GM12878 (cell line): Measurements from ENCODE around the gene XPNPEP3. TPM values are rescaled to one million over a fixed set of nuclear protein-coding genes. Genes with fewer than 3 reads are reported as not detected.

Experiments used
- ATAC-seq: fragments of 200-7000 bp; cut with Tn5 transposase; 3 replicates; pipeline ENCODE4 v1.9.1; 2020; ENCODE audit warnings: mild to moderate bottlenecking, moderate library complexity
- BruUV-seq: library from RNA; stranded (reverse); fragments of 400-500 nt; replicated peaks from 2 replicates; lab custom pipeline; 2021; lab: Mats Ljungman, UMichigan
- CTCF ChIA-PET: fragments of 300-600 bp; sonication (Branson Sonifier 250); formaldehyde crosslinking; extraction: SDS; loops from one replicate; lab custom pipeline; 2021; ENCODE audit warnings: inconsistent platforms; lab: Yijun Ruan, JAX
- POLR2A ChIA-PET: fragments of 350-600 bp; formaldehyde crosslinking; extraction: SDS; loops from one replicate; lab custom pipeline; 2021; ENCODE audit warnings: inconsistent platforms; lab: Charles Lee
- RAD21 ChIA-PET: fragments of 300-600 bp; sonication (Branson Sonifier 250); formaldehyde crosslinking; loops from one replicate; lab custom pipeline; 2023; ENCODE audit warnings: antibody characterized with exemption; ENCODE audit not compliant: unreplicated experiment; lab: Charles Lee
- SMC1A ChIA-PET: fragments of 300-600 bp; sonication (Branson Sonifier 250); formaldehyde crosslinking; loops from one replicate; lab custom pipeline; 2023; ENCODE audit not compliant: unreplicated experiment, uncharacterized antibody; lab: Charles Lee
- DNase-seq: peaks from one replicate; pipeline ENCODE4 v3.0.0-alpha.2; 2011; ENCODE audit warnings: low read depth, low spot score
- FAIRE-seq: peaks from 3 replicates; lab custom pipeline; 2011; peaks lifted over from hg19 to GRCh38; lab: Jason Lieb, UNC
- H2AFZ ChIP-seq: 2 replicates; pipeline ENCODE4 v1.6.0; 2011; ENCODE audit warnings: low read depth, low read length, control low read depth; ENCODE audit not compliant: control insufficient read depth
- H3K27ac ChIP-seq: 2 replicates; pipeline ENCODE4 v1.5.1; 2011; ENCODE audit warnings: control low read depth; ENCODE audit not compliant: control insufficient read depth, insufficient read depth
- H3K27me3 ChIP-seq, 2 experiments: replicated peaks in 1 of 2; 2 replicates each; pipeline versions ENCODE4 v1.6.0 to v1.6.1; 2011; ENCODE audit warnings: low read length in 1 of 2; ENCODE audit not compliant: control insufficient read depth in 2 of 2, insufficient read depth in 2 of 2
- H3K36me3 ChIP-seq, 2 experiments: 2 replicates each; pipeline ENCODE4 v1.5.1; 2011; ENCODE audit warnings: low read length in 1 of 2; ENCODE audit not compliant: control insufficient read depth in 2 of 2, insufficient read depth in 2 of 2
- H3K4me1 ChIP-seq: 2 replicates; pipeline ENCODE4 v1.6.1; 2011; ENCODE audit warnings: mild to moderate bottlenecking, low read length, moderate library complexity, mixed read lengths; ENCODE audit not compliant: control insufficient read depth, insufficient read depth
- H3K4me2 ChIP-seq: 2 replicates; pipeline ENCODE4 v1.6.0; 2011; ENCODE audit warnings: control low read depth; ENCODE audit not compliant: control insufficient read depth, insufficient read depth
- H3K4me3 ChIP-seq: fragments of 200-600 bp; sonication (generic); 2 replicates; pipeline ENCODE4 v1.5.1; 2016
- H3K79me2 ChIP-seq: 2 replicates; pipeline ENCODE4 v1.6.0; 2011; ENCODE audit warnings: low read length; ENCODE audit not compliant: control insufficient read depth, insufficient read depth
- H3K9ac ChIP-seq: 2 replicates; pipeline ENCODE4 v1.8.0; 2011; ENCODE audit warnings: low read length, control low read depth, mixed read lengths; ENCODE audit not compliant: control insufficient read depth, insufficient read depth
- H3K9me3 ChIP-seq: replicated peaks from 3 replicates; pipeline ENCODE4 v1.5.1; 2011; ENCODE audit warnings: mild to moderate bottlenecking, low read length; ENCODE audit not compliant: control insufficient read depth, insufficient read depth
- H4K20me1 ChIP-seq: 2 replicates; pipeline ENCODE4 v1.6.0; 2011; ENCODE audit not compliant: control insufficient read depth, insufficient read depth
- BCL11A ChIP-seq: IDR thresholded peaks from 2 replicates; pipeline ENCODE4 v1.6.1; 2011; ENCODE audit warnings: low read depth, low read length
- BMI1 ChIP-seq: fragments of 450-650 bp; IDR thresholded peaks from 2 replicates; pipeline ENCODE4 v1.6.1; 2016; ENCODE audit warnings: mild to moderate bottlenecking, moderate library complexity, borderline replicate concordance
- IKZF2 ChIP-seq, 2 experiments: fragments of 450-650 bp; IDR thresholded peaks; 2 replicates each; pipeline ENCODE4 v1.6.1; 2017; ENCODE audit warnings: mild to moderate bottlenecking in 2 of 2, moderate library complexity in 2 of 2
- IRF4 ChIP-seq: IDR thresholded peaks from 2 replicates; pipeline ENCODE4 v1.6.1; 2011; ENCODE audit warnings: low read depth, low read length
- KLF5 ChIP-seq: fragments of 450-650 bp; IDR thresholded peaks from 2 replicates; pipeline ENCODE4 v1.6.1; 2014; ENCODE audit warnings: mild to moderate bottlenecking; ENCODE audit not compliant: partially characterized antibody
- LARP7 ChIP-seq: fragments of 450-650 bp; IDR thresholded peaks from 2 replicates; pipeline ENCODE4 v1.6.1; 2017; ENCODE audit warnings: mild to moderate bottlenecking
- MTA3 ChIP-seq: IDR thresholded peaks from 2 replicates; pipeline ENCODE4 v1.6.1; 2012; ENCODE audit warnings: low read length, inconsistent platforms, borderline replicate concordance
- RCOR1 ChIP-seq: conservative IDR thresholded peaks from 2 replicates; pipeline ENCODE4 v1.6.1; 2012; ENCODE audit warnings: low read depth, low read length, improper control_type of control experiment
- SMAD5 ChIP-seq: IDR thresholded peaks from 2 replicates; pipeline ENCODE4 v1.6.1; 2016; ENCODE audit warnings: antibody characterized with exemption, low read depth
- SMC3 ChIP-seq: IDR thresholded peaks from 2 replicates; pipeline ENCODE4 v1.6.1; 2011; ENCODE audit warnings: low read length, improper control_type of control experiment, borderline replicate concordance
- TCF7 ChIP-seq: IDR thresholded peaks from 2 replicates; pipeline ENCODE4 v1.6.1; 2014; ENCODE audit warnings: antibody characterized with exemption, borderline replicate concordance
- WRNIP1 ChIP-seq: IDR thresholded peaks from 2 replicates; pipeline ENCODE4 v1.6.1; 2011; ENCODE audit warnings: low read depth, low read length, improper control_type of control experiment, borderline replicate concordance
- ZZZ3 ChIP-seq: IDR thresholded peaks from 2 replicates; pipeline ENCODE4 v1.6.1; 2011; ENCODE audit warnings: low read depth; ENCODE audit not compliant: control insufficient read depth, insufficient read length
- WGBS: methylation state at CpG from one replicate; pipeline ENCODE4 v1.1.6; 2016; ENCODE audit warnings: low lambda C conversion rate; ENCODE audit not compliant: insufficient replicate concordance, insufficient coverage; ENCODE audit errors: missing lambda C conversion rate; 5-methylcytosine and 5-hydroxymethylcytosine counted together
- in situ Hi-C: fragments of 300-500 bp; cut with MboI; formaldehyde crosslinking; loops from 9 replicates; pipeline ENCODE4 v1.14.3; 2018; ENCODE audit warnings: mixed read lengths
- intact Hi-C: fragments of 100-400 bp; cut with micrococcal nuclease; formaldehyde crosslinking; loops from one replicate; pipeline ENCODE4 v1.14.2; 2022; ENCODE audit not compliant: unreplicated experiment
- polyA plus RNA-seq, 11 experiments: library from polyadenylated mRNA; depleted of rRNA in 4 of 11; unstranded in 6 of 11; stranded (reverse) in 5 of 11; fragments of >200 nt; fragmentation: Nextera tagmentation in 4 of 11; fragmentation: Illumina TruSeq in 1 of 11; extraction: Ambion mirVana in 4 of 11; extraction: Trizol in 1 of 11; gene quantifications; 1 replicate in 1 of 11; 2 replicates in 10 of 11; pipeline versions ENCODE4 v1.2.1 to v1.2.3, GENCODE V29; 2011 to 2016; ENCODE audit warnings: inconsistent platforms in 2 of 11, missing spikeins in 2 of 11, low read depth in 1 of 11
- total RNA-seq, 4 experiments: library from RNA; depleted of rRNA in 3 of 4; stranded (reverse); fragments of >200 nt in 3 of 4; fragmentation: Illumina TruSeq in 1 of 4; extraction: Trizol in 1 of 4; gene quantifications; 2 replicates each; pipeline versions ENCODE4 v1.2.1 to v1.2.3, GENCODE V29; 2013 to 2021

XPNPEP3 gene
- total and polyA plus RNA-seq, 10 of the 15 experiments (the other 5 are each of a cell fraction or from before 2014, with no cell fraction given) = 6.7 to 19.9 (median 11.7) TPM

GRCh38 chr22:40874016-40874415 is 17.1 kb downstream of the XPNPEP3 start:
- no TSS peak for BruUV-seq
- in situ Hi-C loops (no loop called here), intact Hi-C loops (no loop called here)
- Histone ChIP-seq H3K4me1 (no peaks in the 10 kb centered on the region), H3K27ac (no peak overlapping the region), H3K79me2 (no peaks in the 10 kb centered on the region), H3K36me3 (no peaks in the 10 kb centered on the region; a peak in 1 of 4 replicates), H3K27me3 (no peaks in the 10 kb centered on the region), H3K9ac (no peak overlapping the region), H3K4me2 (no peak overlapping the region), H4K20me1 (no peaks in the 10 kb centered on the region), H3K9me3 (no peaks in the 10 kb centered on the region), H3K4me3 (no peak overlapping the region), H2AFZ (no peak overlapping the region)
- FAIRE-seq (no peak), ATAC-seq (no peak), DNase-seq (no peak)
- TF ChIP-seq KLF5 = no peak
- TF ChIP-seq WRNIP1 = no peak
- no peak for TF ChIP-seq BCL11A
- ChIA-PET CTCF (interaction anchor here (1.0 kb wide), 1 partner anchor 25 kb away, joined by 3 read pairs; no protein-coding TSS in a partner anchor), RAD21 (no interaction called here), SMC1A (interaction anchor here (1.1 kb wide), 1 partner anchor 181 kb away, joined by 3 read pairs; no protein-coding TSS in a partner anchor), POLR2A (interaction anchor here (0.8 kb wide), 1 partner anchor 17 kb away, joined by 6 read pairs; the partner anchor contains the start of genes ST13 and XPNPEP3)
- 100% methylated on average over 3 of the region's 3 CpGs for WGBS

- ATAC-seq (no peak), FAIRE-seq (no peak), DNase-seq (no peak)
- RAD21 ChIA-PET = no interaction called here
- in situ Hi-C loops = no loop called here
- Histone ChIP-seq H3K9me3 (no peaks in the 10 kb centered on the region), H3K27me3 (no peaks in the 10 kb centered on the region), H3K9ac (no peak overlapping the region), H3K79me2 (no peaks in the 10 kb centered on the region), H3K36me3 (no peaks in the 10 kb centered on the region; a peak in 1 of 4 replicates), H3K4me3 (no peak overlapping the region), H3K4me2 (no peak overlapping the region), H3K27ac (no peak overlapping the region), H3K4me1 (no peaks in the 10 kb centered on the region), H4K20me1 (no peaks in the 10 kb centered on the region), H2AFZ (no peak overlapping the region)
- BruUV-seq = no TSS peak
- intact Hi-C loops = no loop called here
- SMC1A ChIA-PET = no interaction called here
- POLR2A ChIA-PET = interaction anchor here (0.6 kb wide), 1 partner anchor 221 kb away, joined by 3 read pairs; no protein-coding TSS in a partner anchor
- TF ChIP-seq ZZZ3 (no peak), LARP7 (no peak), SMAD5 (no peak), IRF4 (no peak), BMI1 (no peak), RCOR1 (no peak), SMC3 (no peak), IKZF2 (IDR thresholded peaks at IDR 0.05) (no peak), TCF7 (no peak), MTA3 (no peak)
- WGBS = 96% methylated on average over 3 of the region's 3 CpGs
- CTCF ChIA-PET = interaction anchor here (0.8 kb wide), 1 partner anchor 48 kb away, joined by 3 read pairs; no protein-coding TSS in a partner anchor
Observed at GRCh38 chr22:40875111-40875510, 18.2 kb downstream of the XPNPEP3 start.
